ENCODE measurements around the gene ARMH1.

DNA sequence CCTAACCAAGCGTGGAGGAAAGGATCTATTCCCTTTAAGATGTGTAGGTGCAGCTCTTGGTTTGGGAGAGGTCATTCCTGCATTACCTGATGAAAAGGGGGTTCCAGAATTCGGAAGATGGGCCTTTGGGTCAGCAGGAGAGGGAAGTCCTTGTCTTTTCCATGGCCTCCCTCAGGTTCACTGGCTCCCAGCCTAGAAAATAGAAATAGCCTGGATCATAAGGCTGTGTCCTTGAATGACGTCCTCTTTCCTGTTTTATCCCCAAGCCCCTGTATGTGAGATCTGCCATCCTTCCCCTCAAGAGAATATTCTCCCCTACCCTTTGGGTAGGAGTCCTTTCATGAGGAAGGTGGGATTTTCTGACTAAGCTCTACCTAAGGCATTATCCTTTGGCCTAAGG, 86.4 kb downstream of the ARMH1 start:
- TF ChIP-seq POLR2A (IDR thresholded peaks at IDR 0.05), result no peak
- TF ChIP-seq, protein P1, sequence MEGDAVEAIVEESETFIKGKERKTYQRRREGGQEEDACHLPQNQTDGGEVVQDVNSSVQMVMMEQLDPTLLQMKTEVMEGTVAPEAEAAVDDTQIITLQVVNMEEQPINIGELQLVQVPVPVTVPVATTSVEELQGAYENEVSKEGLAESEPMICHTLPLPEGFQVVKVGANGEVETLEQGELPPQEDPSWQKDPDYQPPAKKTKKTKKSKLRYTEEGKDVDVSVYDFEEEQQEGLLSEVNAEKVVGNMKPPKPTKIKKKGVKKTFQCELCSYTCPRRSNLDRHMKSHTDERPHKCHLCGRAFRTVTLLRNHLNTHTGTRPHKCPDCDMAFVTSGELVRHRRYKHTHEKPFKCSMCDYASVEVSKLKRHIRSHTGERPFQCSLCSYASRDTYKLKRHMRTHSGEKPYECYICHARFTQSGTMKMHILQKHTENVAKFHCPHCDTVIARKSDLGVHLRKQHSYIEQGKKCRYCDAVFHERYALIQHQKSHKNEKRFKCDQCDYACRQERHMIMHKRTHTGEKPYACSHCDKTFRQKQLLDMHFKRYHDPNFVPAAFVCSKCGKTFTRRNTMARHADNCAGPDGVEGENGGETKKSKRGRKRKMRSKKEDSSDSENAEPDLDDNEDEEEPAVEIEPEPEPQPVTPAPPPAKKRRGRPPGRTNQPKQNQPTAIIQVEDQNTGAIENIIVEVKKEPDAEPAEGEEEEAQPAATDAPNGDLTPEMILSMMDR (IDR thresholded peaks at IDR 0.05), result no peak
- TF ChIP-seq EP300 (IDR thresholded peaks at IDR 0.05), result no peak

Data from ovary (tissue), 3 donors.